ENCODE data around the gene EXOSC9.

EXOSC9 gene

DNA sequence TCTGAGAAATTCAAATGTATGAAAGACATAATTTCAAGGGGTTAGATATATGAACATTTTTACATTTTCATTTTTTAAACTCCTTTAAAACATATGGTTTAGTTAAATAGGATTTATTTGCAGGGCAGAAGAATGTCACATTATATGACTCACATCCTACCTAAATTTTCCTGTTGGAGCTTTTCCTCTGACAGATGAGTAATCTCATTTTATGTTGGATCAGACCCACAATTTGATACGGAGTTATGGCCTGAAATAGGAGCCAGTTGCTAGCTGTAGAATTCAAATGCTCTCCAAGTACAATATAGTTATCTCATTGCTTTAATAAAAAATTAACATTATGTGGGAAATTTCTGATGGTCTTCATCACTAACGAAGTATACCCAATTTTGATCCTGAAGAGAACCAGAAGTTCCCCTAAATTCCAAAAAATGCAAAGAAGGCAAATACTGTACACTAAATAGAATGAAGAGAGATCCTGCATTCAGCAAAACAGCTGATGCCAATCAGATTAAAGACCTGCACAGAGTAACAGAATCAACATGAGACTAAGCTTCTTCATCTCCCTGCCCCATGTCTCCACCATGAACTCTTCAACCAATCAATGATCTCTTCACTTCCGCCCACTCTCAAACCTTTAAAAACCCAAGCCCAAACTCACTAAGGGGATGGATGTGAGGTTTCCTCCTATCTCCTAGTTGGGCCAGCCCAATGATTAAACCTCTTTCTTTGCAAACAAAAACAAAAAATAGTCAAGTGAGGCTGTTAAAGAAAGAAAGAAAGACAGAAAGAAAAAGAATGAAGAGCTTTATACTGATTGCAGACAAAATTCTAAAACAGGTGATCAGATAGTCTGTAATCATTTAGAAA is 10.9 kb upstream of the EXOSC9 start:
- DNase-seq, result no peak

GRCh38 chr4:121790976-121791375 is 10.1 kb upstream of the EXOSC9 start:
- peak; percentile 45 for DNase-seq

DNA sequence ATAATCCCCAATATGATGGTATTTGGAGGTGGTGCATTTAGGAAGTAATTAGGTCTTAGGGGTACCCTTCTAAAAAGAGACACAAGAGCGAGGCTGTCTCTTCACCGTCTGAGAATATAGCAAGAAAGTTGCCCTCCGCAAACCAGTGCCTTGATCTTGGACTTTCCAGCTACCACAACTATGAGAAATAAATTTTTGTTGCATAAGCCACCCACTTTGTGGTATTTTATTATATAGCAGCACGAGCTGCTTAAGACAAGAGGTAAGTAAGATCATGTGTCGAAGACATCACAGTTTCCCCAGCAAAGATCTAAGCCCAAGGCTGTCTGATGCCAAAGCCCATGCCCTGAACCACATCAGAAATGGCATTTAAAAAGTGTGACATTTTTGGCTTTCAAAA is 9.6 kb upstream of the EXOSC9 start:
- no peak for DNase-seq

DNA sequence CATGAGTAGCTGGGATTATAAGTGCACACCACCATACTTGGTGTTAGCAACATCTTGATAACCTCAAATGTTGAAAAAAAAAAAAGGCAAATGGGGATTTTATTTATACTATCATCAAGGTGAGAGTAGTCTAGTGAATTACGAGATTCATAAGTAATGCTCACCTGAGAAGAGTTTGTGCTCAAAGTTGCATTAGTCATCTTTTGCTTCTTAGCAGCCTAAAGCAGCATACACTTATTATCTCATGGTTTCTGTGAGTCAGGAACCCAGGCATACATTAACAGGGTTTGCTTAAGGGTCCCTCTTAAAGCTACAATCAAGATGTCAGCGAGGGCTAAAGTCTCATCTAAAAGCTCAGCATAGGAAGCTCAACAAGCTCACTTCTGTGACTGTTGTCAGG is 8.2 kb upstream of the EXOSC9 start:
- DNase-seq, result no peak

DNA sequence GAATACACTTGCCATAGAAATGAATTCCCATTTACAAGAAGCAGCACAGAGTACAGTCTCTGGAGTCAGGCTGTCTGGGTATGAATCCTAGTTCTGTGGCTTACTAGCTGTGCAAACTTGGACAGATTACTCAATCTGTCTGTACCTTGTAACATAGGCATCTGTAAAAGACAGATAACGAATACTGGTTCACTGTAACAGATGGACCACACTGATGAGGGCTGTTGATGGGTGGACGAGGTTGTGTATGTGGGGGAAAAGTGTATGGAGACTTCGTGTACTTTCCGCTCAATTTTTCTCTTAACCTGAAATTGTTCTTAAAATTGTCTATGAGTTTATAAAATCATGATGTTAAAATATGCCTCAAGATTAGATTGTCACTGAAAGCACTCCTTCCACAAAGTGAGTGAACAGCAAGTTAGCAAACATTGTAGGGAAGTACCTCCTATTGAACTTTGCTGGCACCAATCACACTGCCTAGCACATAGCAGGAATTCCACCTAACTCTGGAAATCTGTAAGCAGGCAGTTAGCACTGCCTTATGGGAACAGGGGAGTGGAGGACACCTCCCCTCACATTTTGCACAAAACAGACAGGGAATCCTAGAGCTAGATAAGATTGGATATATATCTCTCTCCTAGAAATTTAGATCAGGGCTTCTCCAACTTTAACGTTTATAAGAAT is 6.5 kb upstream of the EXOSC9 start:
- no peak for DNase-seq

- DNase-seq, result no peak
Measured at GRCh38 chr4:121796283-121796682, 4.8 kb upstream of the EXOSC9 start.

DNA sequence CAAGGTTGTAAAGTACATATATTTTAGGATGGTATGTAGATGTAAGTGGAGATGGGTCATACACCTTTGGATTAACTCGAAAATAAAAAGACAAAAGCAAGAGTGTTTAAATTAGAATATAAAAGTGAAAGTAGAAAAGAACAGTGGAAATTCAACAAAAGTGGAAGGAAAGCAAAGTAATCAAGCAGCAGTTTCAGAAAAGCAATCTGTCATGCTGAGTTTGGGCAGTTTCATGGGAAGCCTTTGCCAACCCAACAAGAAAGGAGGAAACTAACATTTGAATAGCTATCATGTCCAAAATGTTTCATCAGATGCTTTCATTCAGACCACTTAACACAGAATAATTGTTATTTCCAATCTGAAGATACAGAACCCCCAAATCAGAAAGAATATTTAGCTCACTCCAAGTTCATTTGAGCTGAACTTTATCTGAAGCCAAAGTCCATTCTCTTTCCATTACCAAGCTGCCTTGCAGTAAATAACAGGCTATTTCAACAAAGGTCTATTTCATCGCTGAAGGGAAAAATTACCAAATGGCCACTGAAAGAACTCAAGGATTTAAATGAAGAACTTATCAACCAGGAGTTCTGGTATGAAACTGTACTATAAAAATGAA is 1.8 kb upstream of the EXOSC9 start:
- DNase-seq, result no peak

DNA sequence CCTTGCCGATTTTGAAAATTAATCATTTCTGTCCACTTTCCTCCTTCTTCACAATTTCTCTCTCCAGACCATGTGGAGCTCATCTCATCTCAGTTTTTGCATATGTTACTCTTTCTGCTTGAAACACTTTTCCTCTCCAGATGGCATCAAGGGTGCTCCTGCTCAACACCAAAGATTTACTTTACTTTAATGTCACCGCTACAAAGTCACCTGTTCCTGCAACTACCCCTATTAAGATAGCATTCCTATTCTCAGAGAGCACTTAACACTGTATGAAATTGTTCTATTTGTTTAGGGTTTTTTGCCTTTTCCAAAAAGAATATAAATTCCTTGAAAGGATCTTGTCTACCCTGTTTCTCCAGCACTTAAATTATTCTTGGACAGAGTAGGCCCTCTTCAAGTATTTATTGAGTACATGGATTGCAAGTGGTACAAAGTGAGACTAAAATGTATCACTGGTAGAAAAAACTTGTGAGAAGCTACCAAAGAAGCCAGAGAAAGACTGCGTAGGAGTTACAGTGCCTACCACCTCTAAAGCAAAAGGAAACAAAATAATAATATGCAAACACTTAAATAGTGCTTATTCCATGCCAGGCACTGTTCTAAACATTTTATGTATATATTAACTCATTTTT is 1.1 kb upstream of the EXOSC9 start:
- DNase-seq, result no peak

DNA sequence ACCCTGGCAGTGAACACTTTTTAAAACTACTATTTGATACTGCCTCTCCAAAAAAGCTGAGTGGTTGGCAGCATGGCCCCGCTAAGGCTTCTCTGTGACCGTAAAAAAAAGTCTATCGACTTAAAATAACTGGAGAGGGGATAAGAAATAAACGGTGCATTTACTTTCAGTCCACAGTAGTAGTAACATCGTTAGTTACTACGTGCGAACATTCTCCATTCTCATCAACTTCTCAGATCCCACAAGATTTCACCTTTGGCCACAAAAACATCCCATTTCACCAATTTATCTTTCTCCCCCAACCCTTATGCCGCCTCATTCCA is 524 bp upstream of the EXOSC9 start:
- DNase-seq, result no peak

DNA sequence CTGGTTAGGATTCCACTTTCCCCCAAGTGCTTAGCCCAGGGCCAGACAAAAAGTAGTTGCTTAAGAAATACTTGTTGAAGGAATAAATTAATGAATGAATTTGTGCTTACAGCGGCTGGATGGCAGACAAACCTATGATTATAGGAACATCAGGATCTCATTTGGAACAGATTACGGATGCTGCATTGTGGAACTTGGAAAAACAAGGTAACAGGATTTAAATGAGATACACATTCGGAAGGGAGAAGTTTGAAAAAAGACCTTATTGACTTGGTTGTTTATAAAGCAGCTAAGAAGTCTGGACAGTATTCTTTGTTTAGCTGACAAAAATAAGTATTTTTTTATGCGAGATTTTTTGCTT is 572 bp downstream of the EXOSC9 start:
- peak; percentile 25 for DNase-seq

GRCh38 chr4:121806411-121806810 is 5.3 kb downstream of the EXOSC9 start:
- DNase-seq, result no peak

DNA sequence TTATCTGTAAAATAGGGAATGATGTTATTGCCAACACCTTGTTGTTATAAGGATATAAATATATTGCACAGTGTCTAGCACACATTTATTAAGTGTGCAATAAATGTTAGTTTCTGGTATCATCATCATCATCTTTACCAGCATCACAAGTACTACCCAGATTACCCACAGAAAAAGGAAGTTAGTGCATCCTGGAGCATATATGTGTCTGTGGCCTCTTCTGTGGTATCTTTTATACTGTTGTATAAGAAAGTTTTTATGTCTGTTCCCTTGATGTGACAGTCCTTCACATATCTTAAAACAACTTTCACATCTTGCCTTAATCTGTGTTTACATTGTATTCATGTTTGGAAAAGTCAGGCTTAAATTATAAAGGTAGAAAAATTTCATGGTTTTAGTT is 10.0 kb downstream of the EXOSC9 start:
- no peak for DNase-seq

DNA sequence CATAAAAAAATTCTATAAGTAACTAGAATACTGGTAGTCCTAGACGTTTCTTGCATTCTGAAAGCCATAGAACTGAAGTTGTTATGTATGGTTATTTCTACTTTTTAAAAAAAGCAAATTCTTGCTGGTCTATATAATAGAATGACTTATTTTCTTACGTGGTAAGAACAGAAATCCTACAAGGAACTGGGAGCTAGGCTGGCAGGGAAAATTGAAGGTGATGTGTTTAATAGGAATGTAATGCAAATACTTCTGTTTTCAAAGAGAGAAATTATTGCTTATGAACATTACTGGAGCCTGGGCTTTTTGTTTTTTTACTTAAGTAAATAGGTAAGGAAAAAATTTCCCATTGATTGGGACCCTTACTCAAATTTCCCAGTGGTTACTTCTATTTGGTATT is 13.6 kb downstream of the EXOSC9 start:
- DNase-seq, result no peak

DNA sequence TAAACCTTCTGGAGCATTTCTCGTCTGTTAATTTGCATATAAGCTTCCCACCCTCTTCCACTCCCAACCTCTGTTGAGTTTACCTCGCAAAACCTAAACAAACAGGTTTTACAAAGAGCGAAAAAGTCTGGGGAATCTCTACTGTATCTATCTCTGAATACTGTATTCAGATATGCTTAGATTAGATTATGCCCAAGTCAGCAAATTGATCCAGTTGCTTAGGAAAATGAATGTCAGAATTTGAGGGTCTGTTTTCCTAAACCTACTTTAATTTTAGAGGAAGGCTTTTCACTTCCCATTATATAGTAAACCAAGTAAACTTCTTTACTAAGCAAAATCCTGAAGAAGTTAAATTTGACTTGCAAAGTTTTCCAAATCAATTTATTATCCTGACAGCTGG is 15.9 kb downstream of the EXOSC9 start:
- no peak for DNase-seq

DNA sequence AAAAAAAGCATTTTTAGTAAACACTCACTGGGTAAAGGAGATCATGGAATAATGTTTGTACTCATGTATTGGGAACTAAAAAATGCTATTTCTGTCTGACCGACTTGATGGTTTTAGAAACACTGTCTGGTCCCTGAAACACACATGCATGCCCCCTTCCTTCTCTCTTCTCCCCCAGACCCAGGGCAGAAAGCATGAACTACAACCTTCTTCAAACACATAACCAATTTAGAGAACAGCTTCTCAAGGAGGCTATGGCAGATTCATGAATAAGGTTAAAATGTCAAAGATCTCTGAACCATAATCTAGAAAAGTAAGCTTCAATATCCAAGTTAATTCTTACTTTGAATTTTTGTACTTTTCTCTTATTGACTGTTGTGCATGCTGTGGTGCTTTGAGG is 16.6 kb downstream of the EXOSC9 start:
- no peak for DNase-seq

DNA sequence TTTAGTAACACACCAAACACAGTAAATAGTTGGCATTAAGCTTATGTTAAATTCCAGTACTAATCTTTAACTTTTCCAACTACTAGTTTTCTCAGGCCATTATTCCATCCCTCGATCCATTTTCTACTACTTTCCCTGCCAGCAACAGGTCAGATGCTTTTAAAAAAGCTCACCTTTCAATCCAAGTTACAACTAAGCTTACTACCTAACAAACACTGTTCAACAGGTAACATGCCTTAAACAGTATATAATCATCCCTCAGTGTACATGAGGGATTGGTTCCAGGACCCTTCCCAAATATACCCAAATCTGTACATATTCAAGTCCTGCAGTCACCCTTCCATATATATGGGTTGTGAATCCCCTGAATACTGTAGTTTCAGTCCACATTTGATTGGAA is 17.1 kb downstream of the EXOSC9 start:
- no peak for DNase-seq

DNA sequence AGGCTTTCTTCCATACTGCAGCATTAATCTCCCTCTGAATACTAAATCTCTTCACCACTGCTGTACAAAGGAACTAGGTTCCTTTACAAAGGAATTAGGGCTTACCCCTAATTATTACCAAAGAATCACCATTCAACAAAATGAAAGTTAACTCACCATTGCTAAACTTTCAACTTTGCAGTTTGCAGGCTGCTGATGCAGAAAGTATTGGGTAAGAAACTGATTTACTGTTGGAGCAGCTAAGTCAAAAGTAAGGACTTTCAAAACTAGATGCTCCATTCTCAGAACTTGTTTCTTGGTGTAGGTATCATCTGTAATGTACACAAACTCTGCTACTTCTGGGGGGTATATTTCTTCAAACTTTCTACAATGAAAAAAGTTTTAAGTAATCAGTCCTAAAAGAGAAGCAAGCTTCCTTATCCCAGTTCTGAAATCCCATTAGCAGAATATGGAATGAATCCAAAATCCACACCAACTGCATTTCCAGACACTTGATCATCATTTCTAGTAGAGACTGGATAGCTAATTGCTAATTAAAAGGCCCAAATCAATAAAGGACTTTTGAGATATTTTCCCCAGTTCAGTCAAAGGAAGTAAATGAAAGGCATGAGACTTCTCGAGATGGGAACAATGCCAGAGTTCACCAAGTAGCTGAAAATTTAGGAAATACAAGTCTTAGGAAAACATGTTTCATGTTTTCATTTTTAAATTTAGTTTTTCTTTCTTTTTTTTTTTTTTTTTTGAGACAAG is 18.3 kb downstream of the EXOSC9 start:
- DNase-seq, result no peak

DNA sequence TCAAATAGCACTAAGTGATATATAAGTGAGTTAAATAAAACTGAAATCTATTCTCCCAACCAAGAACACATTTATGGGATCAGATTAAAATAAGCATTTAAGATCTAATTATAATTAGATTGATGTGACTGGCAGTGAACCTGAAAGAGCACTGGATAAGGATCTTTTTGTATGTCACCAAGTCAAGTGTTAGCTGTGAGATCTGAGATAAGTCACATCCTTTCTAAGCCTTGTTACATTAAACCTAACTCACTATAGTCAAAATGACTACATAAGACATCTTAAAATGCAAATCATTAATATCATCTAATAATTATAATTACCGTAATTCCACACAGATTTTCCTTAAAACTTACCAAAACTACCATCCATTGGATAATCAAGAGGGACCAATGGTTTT is 20.9 kb downstream of the EXOSC9 start:
- no peak for DNase-seq

DNA sequence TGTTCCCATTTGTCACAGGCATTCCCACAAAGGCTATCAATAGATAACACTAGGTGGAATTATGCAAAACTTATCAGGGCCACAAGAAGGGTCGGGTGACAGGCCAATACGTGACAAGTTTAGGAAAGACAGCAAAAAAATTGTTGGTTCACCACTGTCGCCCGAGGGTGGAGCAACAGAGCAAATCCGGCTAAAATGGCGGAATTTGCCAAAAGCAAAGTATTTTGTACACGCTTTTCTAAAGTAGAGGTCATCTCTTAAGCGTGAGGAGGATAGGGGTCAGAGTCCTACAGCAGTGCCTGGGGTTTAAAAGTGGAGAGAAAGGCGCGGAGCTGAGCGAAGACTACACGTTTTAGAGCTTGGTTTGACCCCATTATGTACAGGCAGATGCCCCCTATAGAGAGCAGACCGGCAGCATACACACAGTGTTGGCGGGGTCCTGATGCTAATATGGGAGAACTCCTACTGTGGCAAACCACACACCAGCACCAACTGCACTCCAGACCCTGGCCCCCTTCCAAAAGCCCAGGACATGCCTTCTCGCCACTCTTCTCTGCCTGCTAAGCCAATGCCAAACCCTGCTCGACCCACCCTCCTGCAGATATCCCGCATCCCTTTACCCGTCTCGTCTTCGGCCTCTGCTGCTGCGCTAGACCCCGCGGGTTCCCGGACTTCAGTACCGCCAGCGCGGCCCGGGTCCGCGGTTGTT is 21.8 kb downstream of the EXOSC9 start:
- peak; percentile 45 for DNase-seq

DNA sequence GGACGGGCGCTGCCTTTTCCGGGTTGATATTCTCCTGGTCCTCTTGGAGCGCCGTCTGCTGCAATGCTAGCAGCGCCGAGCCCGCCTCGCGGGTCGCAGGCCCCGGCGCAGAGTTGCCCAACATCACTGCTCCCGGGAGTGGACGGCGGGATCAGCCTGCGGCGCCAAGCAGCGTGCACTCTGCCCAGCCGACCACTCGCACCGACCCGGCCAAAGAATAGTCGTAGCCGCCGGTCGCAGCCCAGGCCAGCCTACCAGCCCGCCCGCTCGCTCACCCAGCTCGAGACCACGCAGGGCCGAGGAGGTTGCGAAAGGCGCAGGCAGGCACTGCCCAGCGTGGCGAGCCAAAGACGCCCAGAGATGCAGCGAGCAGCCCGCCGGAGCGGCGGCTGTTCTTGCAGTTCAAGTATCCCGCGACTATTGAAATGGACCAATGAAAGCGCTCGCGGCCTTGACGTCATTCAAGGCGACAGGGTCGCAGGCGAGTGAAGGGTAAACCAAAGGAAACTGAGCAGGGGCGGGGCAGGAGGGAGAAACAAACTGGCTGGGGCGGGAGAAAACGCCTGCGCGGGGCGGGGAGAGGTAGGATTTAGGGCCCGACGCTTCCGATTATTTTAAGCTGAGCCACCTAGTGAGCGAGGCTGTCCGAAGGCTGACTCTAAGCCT is 22.5 kb downstream of the EXOSC9 start, which contains the start of gene CCNA2:
Gene CCNA2, minus strand, starts transcription at position 379 of the 666 bp plus-strand sequence. Its CDS starts 255 bp downstream, at position 124.
- peak; percentile 97 for DNase-seq

DNA sequence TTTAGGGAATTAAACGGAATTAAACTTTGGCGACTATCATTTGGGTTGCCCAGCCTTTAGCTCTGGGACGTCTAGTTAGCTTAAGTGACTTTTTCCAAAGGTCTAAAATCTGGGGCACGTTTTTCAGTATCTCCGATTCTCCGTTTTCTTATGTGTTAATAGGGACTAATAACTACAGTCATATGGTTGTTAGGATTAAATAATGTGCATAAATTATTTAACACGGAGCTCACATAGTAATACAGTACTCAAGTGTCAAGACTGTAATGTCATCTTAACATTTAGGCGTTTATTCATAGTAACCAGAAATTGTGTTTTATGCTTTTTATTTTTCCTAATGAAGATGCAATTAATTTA is 23.0 kb downstream of the EXOSC9 start:
- no peak for DNase-seq

DNA sequence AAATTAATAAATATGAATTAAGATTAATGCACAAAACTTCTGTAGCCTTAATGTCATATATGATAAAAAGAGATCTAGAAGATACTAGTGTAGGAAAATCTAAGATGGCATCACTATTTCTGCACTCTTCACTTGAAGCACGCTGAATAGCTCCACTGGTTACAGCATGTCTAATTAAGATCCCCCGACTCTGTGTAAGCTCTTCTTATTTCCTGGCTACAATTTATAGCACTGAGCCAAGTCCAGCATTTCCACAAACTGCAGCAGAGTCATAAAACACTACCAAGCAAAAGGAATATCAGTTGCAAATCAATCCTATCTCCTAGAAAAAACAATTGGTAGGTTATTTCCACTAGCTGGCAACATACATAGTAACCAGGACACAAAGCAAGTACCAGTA is 23.8 kb downstream of the EXOSC9 start:
- DNase-seq, result no peak

Measured in DMS53 (cell line).